Measurements from ENCODE around the gene HSPA5. TPM values are rescaled to one million over a fixed set of nuclear protein-coding genes. Genes with fewer than 3 reads are reported as not detected.

HSPA5 gene
- 433 and 445 TPM in 2 replicates for total RNA-seq

GRCh38 chr9:125241000-125241862 lies at the start of gene HSPA5:
TSS of gene HSPA5 (minus strand) at chr9:125241343. CDS start at chr9:125241126, 217 bp downstream.

GRCh38 chr9:125261501-125262293 lies 20.6 kb upstream of the HSPA5 start, which contains the start of gene GAPVD1:
TSS of gene GAPVD1 (plus strand) at chr9:125261826. CDS start at chr9:125298922, 37,096 bp downstream.

GRCh38 chr9:125200216-125201047 lies 40.7 kb downstream of the HSPA5 start, which contains the start of gene RABEPK:
TSS of gene RABEPK (plus strand) at chr9:125200542. CDS start at chr9:125203014, 2,472 bp downstream.

GRCh38 chr9:125189361-125190289 lies 51.5 kb downstream of the HSPA5 start, which contains the start of gene PPP6C:
TSS of gene PPP6C (minus strand) at chr9:125189803. CDS start at chr9:125189718, 85 bp downstream.

Other genes starting within 250 kb of the HSPA5 start
- 6.8 and 10.9 TPM in 2 replicates for gene SCAI, start 97.8 kb downstream of the HSPA5 start, total RNA-seq
- gene PPP6C, start 51.5 kb downstream of the HSPA5 start, total RNA-seq, result 10.6 and 18.7 TPM in 2 replicates
- gene RABEPK, start 40.8 kb downstream of the HSPA5 start, total RNA-seq, result 25.7 and 29.9 TPM in 2 replicates
- gene GAPVD1, start 20.5 kb upstream of the HSPA5 start, total RNA-seq, result 55.0 and 59.1 TPM in 2 replicates